HEK293T (cell line): Measurements from ENCODE around the gene AGTRAP.

Experiments
- BHLHE40 ChIP-seq: fragments of 450-650 bp; IDR thresholded peaks from 2 replicates; pipeline ENCODE4 v1.6.1; 2016; ENCODE audit warnings: mild to moderate bottlenecking, moderate library complexity, borderline replicate concordance
- ELF4 ChIP-seq: fragments of 450-650 bp; IDR thresholded peaks from 2 replicates; pipeline ENCODE4 v1.6.1; 2017; ENCODE audit warnings: antibody characterized with exemption
- NFRKB ChIP-seq: fragments of 450-650 bp; IDR thresholded peaks from 2 replicates; pipeline ENCODE4 v1.6.1; 2016; ENCODE audit warnings: mild to moderate bottlenecking, moderate library complexity

DNA sequence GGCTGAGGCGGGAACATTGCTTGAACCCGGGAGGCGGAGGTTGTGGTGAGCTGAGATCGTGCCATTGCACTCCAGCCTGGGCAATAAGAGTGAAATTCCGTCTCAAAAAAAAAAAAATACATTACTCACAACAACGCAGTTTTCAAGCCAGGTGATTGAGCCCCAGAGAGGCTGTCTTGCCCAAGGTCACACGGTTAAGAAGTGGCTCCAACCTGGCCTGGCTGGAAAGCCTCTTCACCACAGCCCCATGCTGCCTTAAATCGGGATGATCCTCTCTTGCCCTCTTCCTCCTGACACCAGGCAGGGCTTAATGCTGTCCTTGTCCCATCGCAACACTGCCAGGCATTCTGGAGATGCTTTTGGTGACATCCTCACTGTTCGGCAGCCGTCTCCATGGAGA, 22.8 kb upstream of the AGTRAP start:
- TF ChIP-seq BHLHE40, result no peak
- no peak for TF ChIP-seq NFRKB
- no peak for TF ChIP-seq ELF4
